Coronary artery (tissue), 2 donors: ENCODE results near the gene MYO5A.

Source experiments
- DNase-seq: peaks from one replicate; pipeline ENCODE4 v3.0.0-alpha.2; 2017; ENCODE audit warnings: low spot score
- H3K27ac ChIP-seq, 2 donors: fragments of 200-600 bp; sonication (generic); one replicate each; pipeline ENCODE4 v1.5.1; 2016 to 2019
- H3K4me3 ChIP-seq: fragments of 200-600 bp; sonication (generic); 2 replicates; pipeline ENCODE4 v1.5.1; 2016; ENCODE audit warnings: mild to moderate bottlenecking, moderate library complexity
- TF ChIP-seq, protein P1 (sequence below): fragments of 200-600 bp; sonication (generic); IDR thresholded peaks from one replicate; pipeline ENCODE4 v1.5.1; 2019; ENCODE audit warnings: antibody characterized with exemption

Gene MYO5A

DNA sequence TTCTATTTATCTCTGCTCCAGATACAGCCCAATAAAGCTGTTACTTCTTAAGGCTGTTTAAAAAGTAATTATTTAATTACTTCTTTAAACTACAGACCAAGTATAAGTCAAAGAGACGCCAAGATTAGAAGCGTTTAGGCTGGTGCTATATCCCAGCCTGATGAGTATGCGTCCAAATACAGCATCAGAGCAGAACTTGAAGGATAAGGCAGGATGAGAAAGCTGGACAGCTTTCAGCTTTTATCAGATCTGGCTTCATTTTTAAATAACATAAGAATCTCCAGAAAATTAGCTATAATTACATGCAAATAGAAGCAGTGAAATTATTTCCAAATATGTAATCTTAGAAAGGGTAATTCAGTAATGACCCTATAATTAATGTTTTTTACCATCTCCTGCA lies 122.8 kb downstream of the MYO5A start:
- Histone ChIP-seq H3K27ac (no peak overlapping the region), H3K4me3 (no peak overlapping the region)
- no peak for DNase-seq
- TF ChIP-seq, protein P1, sequence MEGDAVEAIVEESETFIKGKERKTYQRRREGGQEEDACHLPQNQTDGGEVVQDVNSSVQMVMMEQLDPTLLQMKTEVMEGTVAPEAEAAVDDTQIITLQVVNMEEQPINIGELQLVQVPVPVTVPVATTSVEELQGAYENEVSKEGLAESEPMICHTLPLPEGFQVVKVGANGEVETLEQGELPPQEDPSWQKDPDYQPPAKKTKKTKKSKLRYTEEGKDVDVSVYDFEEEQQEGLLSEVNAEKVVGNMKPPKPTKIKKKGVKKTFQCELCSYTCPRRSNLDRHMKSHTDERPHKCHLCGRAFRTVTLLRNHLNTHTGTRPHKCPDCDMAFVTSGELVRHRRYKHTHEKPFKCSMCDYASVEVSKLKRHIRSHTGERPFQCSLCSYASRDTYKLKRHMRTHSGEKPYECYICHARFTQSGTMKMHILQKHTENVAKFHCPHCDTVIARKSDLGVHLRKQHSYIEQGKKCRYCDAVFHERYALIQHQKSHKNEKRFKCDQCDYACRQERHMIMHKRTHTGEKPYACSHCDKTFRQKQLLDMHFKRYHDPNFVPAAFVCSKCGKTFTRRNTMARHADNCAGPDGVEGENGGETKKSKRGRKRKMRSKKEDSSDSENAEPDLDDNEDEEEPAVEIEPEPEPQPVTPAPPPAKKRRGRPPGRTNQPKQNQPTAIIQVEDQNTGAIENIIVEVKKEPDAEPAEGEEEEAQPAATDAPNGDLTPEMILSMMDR, result no peak

DNA sequence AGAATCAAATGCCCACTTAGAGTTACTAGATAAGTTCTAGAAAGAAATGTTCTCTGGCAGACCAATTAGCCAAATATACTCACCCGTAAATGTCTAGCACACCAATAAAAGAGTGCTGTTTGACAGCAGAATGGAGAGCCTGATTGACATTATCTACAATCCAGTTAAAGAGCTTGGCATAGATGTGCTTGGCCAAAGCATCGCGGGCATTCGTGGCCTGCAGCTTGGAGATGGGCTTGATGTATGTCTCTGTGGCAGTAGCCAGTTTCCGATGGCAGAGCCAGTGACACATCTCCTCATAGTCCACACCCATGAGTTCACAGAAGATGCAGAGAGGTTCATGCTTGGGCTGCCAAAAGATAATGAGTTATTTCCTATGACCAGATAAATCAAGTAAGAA lies 131.6 kb downstream of the MYO5A start:
- H3K4me3 ChIP-seq, result no peak overlapping the region
- DNase-seq, result no peak
- TF ChIP-seq, protein P1, result no peak
- no peak overlapping the region for H3K27ac ChIP-seq

GRCh38 chr15:52394118-52394517 lies 134.6 kb downstream of the MYO5A start:
- Histone ChIP-seq H3K27ac (no peak overlapping the region), H3K4me3 (no peak overlapping the region)
- TF ChIP-seq, protein P1, result no peak
- no peak for DNase-seq

DNA sequence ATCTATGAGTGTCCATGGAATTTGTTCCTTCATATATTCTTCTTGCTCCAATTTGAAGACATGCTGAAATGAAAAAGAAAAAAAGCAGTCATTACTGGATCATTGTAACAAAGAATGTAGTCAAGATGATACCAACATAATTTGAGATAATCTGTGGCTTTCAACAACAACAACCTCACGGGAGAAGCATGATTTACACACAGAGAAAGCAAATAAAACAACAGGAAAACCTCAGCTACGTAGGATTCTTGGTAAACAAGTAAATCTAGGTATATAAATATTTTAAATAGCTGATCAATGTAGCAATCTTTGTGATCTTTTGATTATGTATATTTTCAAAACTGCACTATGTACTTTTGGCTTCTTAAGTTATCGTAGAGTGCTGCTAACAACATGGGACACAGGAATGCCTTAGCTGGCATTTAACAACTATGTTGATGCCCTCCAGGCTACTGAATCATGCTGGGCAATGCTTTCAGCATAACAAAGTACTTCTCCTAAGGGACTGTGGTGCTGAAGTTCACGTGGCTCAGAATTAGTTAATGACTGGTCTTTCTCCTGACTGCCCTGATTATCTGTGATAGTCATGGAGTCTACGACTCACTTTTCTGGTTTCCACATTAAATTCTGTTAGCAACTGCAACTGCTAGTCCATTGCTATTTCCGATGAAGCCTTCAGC lies 136.5 kb downstream of the MYO5A start:
- no peak for DNase-seq
- H3K4me3 ChIP-seq, result no peak overlapping the region

DNA sequence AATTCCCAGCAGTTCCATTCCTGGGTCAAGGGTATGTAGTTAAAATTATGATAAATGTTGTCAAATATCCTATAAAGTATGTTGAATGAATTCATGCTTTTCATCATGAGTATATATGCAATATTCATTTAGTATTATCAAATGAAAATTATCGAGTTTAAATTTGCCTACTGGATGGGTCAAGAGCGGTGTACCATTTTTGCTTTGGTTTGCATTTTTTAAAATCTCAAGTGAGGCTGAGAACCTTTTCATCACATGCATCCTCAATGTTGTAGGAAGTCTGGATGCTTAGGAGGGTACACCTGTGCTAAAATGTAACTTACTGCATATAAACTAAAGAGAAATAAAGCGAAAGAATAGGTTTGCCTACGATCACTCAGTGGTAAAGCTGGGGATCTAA lies 137.6 kb downstream of the MYO5A start:
- Histone ChIP-seq H3K27ac (no peak overlapping the region), H3K4me3 (no peak overlapping the region)
- TF ChIP-seq, protein P1, result no peak
- no peak for DNase-seq

More for the DNA sequence above, 136.5 kb downstream of the MYO5A start:
- TF ChIP-seq, protein P1, result no peak
- H3K27ac ChIP-seq, result no peak overlapping the region

GRCh38 chr15:52385670-52386069 lies 143.0 kb downstream of the MYO5A start:
- H3K4me3 ChIP-seq, result no peak overlapping the region
- H3K27ac ChIP-seq, result no peak overlapping the region
- TF ChIP-seq, protein P1, result no peak
- no peak for DNase-seq

GRCh38 chr15:52383100-52383588 lies 145.5 kb downstream of the MYO5A start:
- TF ChIP-seq, protein P1, result no peak

More at GRCh38 chr15:52383100-52383588, 145.5 kb downstream of the MYO5A start:
- no peak for DNase-seq
- Histone ChIP-seq H3K27ac (no peak overlapping the region), H3K4me3 (no peak overlapping the region)
